Cardiac septum (tissue), 1 donor: ENCODE data around the gene FGD5. TPM values are rescaled to one million over a fixed set of nuclear protein-coding genes. Genes with fewer than 3 reads are reported as not detected.
"Not testable (repeated sequence)": the region's sequence is repeated elsewhere in the genome, so short reads cannot be mapped to it uniquely, and the experiment has no call there.

Experiments used
- DNase-seq: peaks from one replicate; pipeline ENCODE4 v3.0.0-alpha.2; 2020; ENCODE audit warnings: low spot score
- intact Hi-C: fragments of 100-400 bp; cut with DNase I; formaldehyde crosslinking; loops from one replicate; pipeline ENCODE4 v1.14.0; 2022
- total RNA-seq: library from RNA; stranded (reverse); fragmentation: NEBNext Ultra II Directional; extraction: Animal tissue kit (Norgen Biotek cat#: 25700); gene quantifications from one replicate; pipeline ENCODE4 v1.2.1, GENCODE V29; 2021
- donor health status: DM: no; HTN: no; CAD: no.

Gene FGD5
- total RNA-seq, 1 donor from 2014 or later, result 15.6 TPM

- peak; percentile 76 for DNase-seq
- intact Hi-C loops, result no loop called here
These were observed 14.6 kb upstream of the FGD5 start for GRCh38 chr3:14803981-14804834.

- peak; percentile 44 for DNase-seq
- intact Hi-C loops, result loop anchor here (5.0 kb wide), 1 partner anchor 57 kb away; no protein-coding TSS in a partner anchor
These were observed 13.7 kb upstream of the FGD5 start for GRCh38 chr3:14804835-14805780.

GRCh38 chr3:14805961-14806537 lies 12.7 kb upstream of the FGD5 start:
- DNase-seq, result no peak
- intact Hi-C loops, result loop anchor here (5.0 kb wide), 1 partner anchor 56 kb away; no protein-coding TSS in a partner anchor

GRCh38 chr3:14806641-14807263 lies 12.0 kb upstream of the FGD5 start:
- DNase-seq, result no peak
- intact Hi-C loops, result loop anchor here (5.0 kb wide), 1 partner anchor 56 kb away; no protein-coding TSS in a partner anchor

GRCh38 chr3:14808025-14808424 lies 10.7 kb upstream of the FGD5 start:
- intact Hi-C loops, result loop anchor here (5.0 kb wide), 1 partner anchor 54 kb away; no protein-coding TSS in a partner anchor
- no peak for DNase-seq

- intact Hi-C loops, result loop anchor here (5.0 kb wide), 1 partner anchor 54 kb away; no protein-coding TSS in a partner anchor
- DNase-seq, result no peak
These were observed 10.1 kb upstream of the FGD5 start for GRCh38 chr3:14808502-14809266.

GRCh38 chr3:14809611-14810010 lies 9.2 kb upstream of the FGD5 start:
- DNase-seq, result not testable (repeated sequence)
- intact Hi-C loops, result loop anchor here (2.0 to 5.0 kb wide), 3 partner anchors 17 to 98 kb away; no protein-coding TSS in a partner anchor

- no peak for DNase-seq
- intact Hi-C loops, result loop anchor here (2.0 to 5.0 kb wide), 2 partner anchors 17 to 97 kb away; no protein-coding TSS in a partner anchor
These were observed 8.5 kb upstream of the FGD5 start for GRCh38 chr3:14810070-14810791.

GRCh38 chr3:14810801-14811661 lies 7.7 kb upstream of the FGD5 start:
- intact Hi-C loops, result loop anchor here (2.0 to 5.0 kb wide), 2 partner anchors 18 to 96 kb away; no protein-coding TSS in a partner anchor
- no peak for DNase-seq

- DNase-seq, result no peak
- intact Hi-C loops, result loop anchor here (2.0 to 5.0 kb wide), 2 partner anchors 19 to 96 kb away; no protein-coding TSS in a partner anchor
These were observed 7.1 kb upstream of the FGD5 start for GRCh38 chr3:14811684-14812083.

- DNase-seq, result no peak
- intact Hi-C loops, result loop anchor here (5.0 kb wide), 1 partner anchor 95 kb away; no protein-coding TSS in a partner anchor
These were observed 6.5 kb upstream of the FGD5 start for GRCh38 chr3:14812196-14812790.

GRCh38 chr3:14814411-14814871 lies 4.3 kb upstream of the FGD5 start:
- DNase-seq, result no peak
- intact Hi-C loops, result loop anchor here (5.0 kb wide), 1 partner anchor 93 kb away; no protein-coding TSS in a partner anchor

GRCh38 chr3:14816359-14816758 lies 2.4 kb upstream of the FGD5 start:
- DNase-seq, result no peak
- intact Hi-C loops, result no loop called here

- intact Hi-C loops, result no loop called here
- no peak for DNase-seq
These were observed 909 bp downstream of the FGD5 start for GRCh38 chr3:14819671-14820070.

- DNase-seq, result no peak
- intact Hi-C loops, result no loop called here
These were observed 1.4 kb downstream of the FGD5 start for GRCh38 chr3:14820156-14820555.

- intact Hi-C loops, result no loop called here
These were observed 2.4 kb downstream of the FGD5 start for GRCh38 chr3:14821151-14821550.

More at GRCh38 chr3:14821151-14821550, 2.4 kb downstream of the FGD5 start:
- DNase-seq, result no peak
